ENCODE measurements around the gene LILRB4. TPM values are rescaled to one million over a fixed set of nuclear protein-coding genes. Genes with fewer than 3 reads are reported as not detected.

Gene LILRB4
- total and polyA plus RNA-seq, 10 donors = 11.2 to 40.3 (median 24.8) TPM

DNA sequence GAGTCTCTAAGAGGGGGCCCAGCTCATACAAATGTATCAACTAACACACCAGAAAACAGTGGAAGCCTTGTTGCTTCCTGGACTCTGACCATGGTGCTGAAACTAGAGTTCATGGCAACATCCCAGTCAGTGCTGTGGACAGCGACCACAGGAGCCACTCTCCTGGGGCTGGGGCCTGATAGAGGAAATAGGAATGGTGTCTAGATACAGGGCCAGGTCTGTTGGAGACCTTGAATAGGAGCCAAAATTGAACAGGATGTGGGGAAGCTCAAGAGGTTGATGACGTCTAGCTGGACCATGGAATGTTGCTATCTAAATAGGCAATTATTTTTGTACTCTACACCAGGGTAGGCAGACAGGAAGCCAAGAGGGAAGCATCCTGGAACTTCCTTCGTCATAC is 21.7 kb downstream of the LILRB4 start:
- no peak for DNase-seq

DNA sequence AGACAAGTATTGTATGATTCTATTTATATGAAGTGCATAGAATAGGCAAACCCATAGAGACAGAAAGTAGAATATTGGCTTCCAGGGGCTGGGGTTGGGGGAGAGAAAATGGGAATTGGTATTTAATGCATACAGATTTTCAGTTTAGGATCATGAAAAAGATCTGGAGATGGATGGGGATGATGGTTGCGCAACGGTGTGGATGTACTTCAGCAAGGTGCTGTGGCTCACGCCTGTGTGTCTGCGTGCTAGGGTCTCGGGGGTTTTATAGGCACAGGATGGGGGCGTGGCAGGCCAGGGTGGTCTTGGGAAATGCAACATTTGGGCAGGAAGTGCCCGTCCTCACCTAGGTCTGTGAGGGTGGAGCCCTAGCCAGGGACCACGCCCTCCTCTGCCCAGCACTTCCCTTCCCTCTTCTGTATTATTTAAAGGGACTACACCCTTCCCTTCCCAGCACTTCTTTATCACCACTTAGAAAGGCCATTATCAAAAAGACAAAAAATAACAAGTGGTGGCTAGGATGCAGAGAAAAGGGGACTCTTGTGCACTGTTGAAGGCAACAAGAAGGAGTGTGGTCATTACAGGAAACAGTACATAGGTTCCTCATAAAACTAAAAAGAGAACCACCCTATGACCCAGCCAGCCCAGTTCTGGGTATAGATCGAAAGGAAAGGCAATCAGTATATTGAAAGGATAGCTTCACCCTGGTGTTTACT is 29.0 kb downstream of the LILRB4 start:
- DNase-seq = no peak
- no peak overlapping the region for H3K27ac ChIP-seq
- peaks cover 0 to 14% (median 0%) of the 10 kb centered on the region in 6 donors for H3K4me1 ChIP-seq
- TF ChIP-seq POLR2A (IDR thresholded peaks at IDR 0.05) (no peak), POLR2AphosphoS5 (IDR thresholded peaks at IDR 0.05) (no peak), CTCF (IDR thresholded peaks at IDR 0.05 in 8 of 11, conservative IDR thresholded peaks at IDR 0.05 in 3 of 11) (no peak)
- peaks cover 0 to 7% (median 0%) of the 10 kb centered on the region in 8 donors for H3K9me3 ChIP-seq
- H3K27me3 ChIP-seq (replicated peaks in 1 of 7) = peaks cover 0 to 77% (median 4%) of the 10 kb centered on the region in 7 donors
- WGBS, 5 donors = 52 to 68% (median 66%) methylated on average over 9 of the region's 9 CpGs
- no peak overlapping the region for H3K4me3 ChIP-seq
- intact Hi-C loops (cut with DNase I; ENCODE audit: low total_unique reads) = no loop called here
- no peaks in the 10 kb centered on the region for H3K36me3 ChIP-seq

More for the DNA sequence above, 21.7 kb downstream of the LILRB4 start:
- Histone ChIP-seq H3K36me3 (no peaks in the 10 kb centered on the region), H3K27me3 (replicated peaks in 1 of 7) (peaks cover 0 to 73% (median 4%) of the 10 kb centered on the region in 7 donors), H3K4me1 (no peaks in the 10 kb centered on the region), H3K4me3 (no peak overlapping the region), H3K9me3 (no peaks in the 10 kb centered on the region), H3K27ac (no peak overlapping the region)
- WGBS, 5 donors = 21 to 35% (median 22%) methylated on average over 3 of the region's 3 CpGs
- TF ChIP-seq POLR2AphosphoS5 (IDR thresholded peaks at IDR 0.05) (no peak), CTCF (IDR thresholded peaks at IDR 0.05 in 8 of 11, conservative IDR thresholded peaks at IDR 0.05 in 3 of 11) (no peak), POLR2A (IDR thresholded peaks at IDR 0.05) (no peak)
- intact Hi-C loops (cut with DNase I; ENCODE audit: low total_unique reads) = no loop called here

DNA sequence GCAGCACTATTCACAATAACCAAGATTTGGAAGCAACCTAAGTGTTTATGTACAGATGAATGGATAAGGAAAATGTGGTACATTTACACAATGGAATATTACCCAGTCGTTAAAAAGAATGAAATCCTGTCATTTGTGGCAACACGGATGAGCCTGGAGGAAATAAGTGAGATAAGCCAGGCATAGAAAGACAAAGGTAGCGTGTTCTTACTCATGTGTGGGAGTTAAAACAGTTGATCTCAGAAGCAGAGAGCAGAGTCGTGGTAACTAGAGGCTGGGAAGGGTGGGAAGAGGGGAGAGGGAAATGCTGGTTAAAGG is 29.5 kb downstream of the LILRB4 start:
- no peak overlapping the region for H3K4me3 ChIP-seq
- WGBS, 5 donors = 68 to 73% (median 70%) methylated on average over 4 of the region's 4 CpGs
- intact Hi-C loops (cut with DNase I; ENCODE audit: low total_unique reads) = no loop called here
- no peaks in the 10 kb centered on the region for H3K36me3 ChIP-seq
- H3K27ac ChIP-seq = no peak overlapping the region
- TF ChIP-seq CTCF (IDR thresholded peaks at IDR 0.05 in 8 of 11, conservative IDR thresholded peaks at IDR 0.05 in 3 of 11) (no peak), POLR2A (IDR thresholded peaks at IDR 0.05) (no peak), POLR2AphosphoS5 (IDR thresholded peaks at IDR 0.05) (no peak)
- no peak for DNase-seq
- H3K27me3 ChIP-seq (replicated peaks in 1 of 7) = peaks cover 0 to 74% (median 4%) of the 10 kb centered on the region in 7 donors
- H3K9me3 ChIP-seq = peaks cover 0 to 7% (median 0%) of the 10 kb centered on the region in 8 donors
- H3K4me1 ChIP-seq = peaks cover 0 to 14% (median 0%) of the 10 kb centered on the region in 6 donors

GRCh38 chr19:54694648-54695047 is 31.9 kb downstream of the LILRB4 start:
- H3K4me3 ChIP-seq = no peak overlapping the region
- peaks cover 0 to 7% (median 0%) of the 10 kb centered on the region in 8 donors for H3K9me3 ChIP-seq
- peaks cover 0 to 14% (median 0%) of the 10 kb centered on the region in 6 donors for H3K4me1 ChIP-seq
- intact Hi-C loops (cut with DNase I; ENCODE audit: low total_unique reads) = no loop called here
- H3K27me3 ChIP-seq (replicated peaks in 1 of 7) = peaks cover 0 to 74% (median 0%) of the 10 kb centered on the region in 7 donors
- DNase-seq = no peak
- TF ChIP-seq POLR2A (IDR thresholded peaks at IDR 0.05) (no peak), CTCF (IDR thresholded peaks at IDR 0.05 in 8 of 11, conservative IDR thresholded peaks at IDR 0.05 in 3 of 11) (no peak), POLR2AphosphoS5 (IDR thresholded peaks at IDR 0.05) (no peak)
- 72 to 79% (median 74%) methylated on average over 4 to 5 of the region's 5 CpGs for WGBS, 5 donors
- no peak overlapping the region for H3K27ac ChIP-seq
- no peaks in the 10 kb centered on the region for H3K36me3 ChIP-seq

Measured in spleen (tissue), 11 donors.